ENCODE results near the gene ZP1. TPM values are rescaled to one million over a fixed set of nuclear protein-coding genes. Genes with fewer than 3 reads are reported as not detected.

The ZP1 gene
- total RNA-seq, 2 experiments from 2014 or later: 0.20 TPM; not detected in 1

DNA sequence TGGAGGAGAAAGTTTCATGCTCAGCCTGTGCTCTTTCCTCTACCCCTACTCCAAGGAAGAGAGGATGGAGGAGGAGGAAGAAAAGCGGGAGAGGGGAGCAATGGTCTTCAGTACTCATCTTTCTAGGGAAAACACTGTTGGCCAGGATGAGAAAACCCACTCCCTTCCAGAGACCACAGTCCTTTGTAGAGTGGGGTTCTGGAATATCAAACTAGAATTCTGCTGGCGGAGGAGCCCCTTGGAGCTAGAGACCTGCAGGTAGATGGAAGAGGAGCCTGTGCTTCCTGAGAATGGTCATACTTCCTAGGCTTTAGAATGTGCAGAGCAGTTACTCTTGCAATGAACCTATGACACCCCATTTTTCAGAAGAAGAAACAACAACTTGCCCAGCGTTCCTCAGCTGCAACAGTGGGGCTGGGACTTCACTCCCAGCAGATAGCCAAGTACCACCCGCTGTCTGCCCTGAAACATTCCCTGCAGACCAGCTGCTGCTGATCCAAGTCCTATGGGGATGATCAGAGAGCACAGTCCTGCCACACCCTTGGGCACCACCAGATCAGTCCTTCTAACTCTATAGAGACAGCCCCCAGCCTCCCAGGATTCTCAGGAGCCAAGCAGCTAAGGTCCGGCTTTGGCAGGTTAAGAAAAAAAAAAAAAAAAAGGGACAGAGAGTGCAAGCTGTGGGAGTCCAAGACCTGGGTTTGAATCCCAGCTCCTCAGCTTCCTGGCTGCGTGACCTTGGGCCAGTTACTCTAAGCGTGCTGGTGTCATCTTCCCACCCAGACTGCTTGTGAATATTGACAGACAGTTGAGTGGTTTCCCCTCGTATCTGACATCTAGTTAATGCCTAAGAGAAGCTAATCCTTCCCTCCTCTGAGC, 12.3 kb upstream of the ZP1 start:
- TF ChIP-seq, protein P1, sequence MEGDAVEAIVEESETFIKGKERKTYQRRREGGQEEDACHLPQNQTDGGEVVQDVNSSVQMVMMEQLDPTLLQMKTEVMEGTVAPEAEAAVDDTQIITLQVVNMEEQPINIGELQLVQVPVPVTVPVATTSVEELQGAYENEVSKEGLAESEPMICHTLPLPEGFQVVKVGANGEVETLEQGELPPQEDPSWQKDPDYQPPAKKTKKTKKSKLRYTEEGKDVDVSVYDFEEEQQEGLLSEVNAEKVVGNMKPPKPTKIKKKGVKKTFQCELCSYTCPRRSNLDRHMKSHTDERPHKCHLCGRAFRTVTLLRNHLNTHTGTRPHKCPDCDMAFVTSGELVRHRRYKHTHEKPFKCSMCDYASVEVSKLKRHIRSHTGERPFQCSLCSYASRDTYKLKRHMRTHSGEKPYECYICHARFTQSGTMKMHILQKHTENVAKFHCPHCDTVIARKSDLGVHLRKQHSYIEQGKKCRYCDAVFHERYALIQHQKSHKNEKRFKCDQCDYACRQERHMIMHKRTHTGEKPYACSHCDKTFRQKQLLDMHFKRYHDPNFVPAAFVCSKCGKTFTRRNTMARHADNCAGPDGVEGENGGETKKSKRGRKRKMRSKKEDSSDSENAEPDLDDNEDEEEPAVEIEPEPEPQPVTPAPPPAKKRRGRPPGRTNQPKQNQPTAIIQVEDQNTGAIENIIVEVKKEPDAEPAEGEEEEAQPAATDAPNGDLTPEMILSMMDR (IDR thresholded peaks at IDR 0.05): no peak
- intact Hi-C loops (cut with DNase I, micrococcal nuclease): no loop called here
- Histone ChIP-seq H3K27ac (ENCODE audit: low read depth in 1 of 2, low read length in 2 of 2) (no peak overlapping the region), H3K9me3 (ENCODE audit: control insufficient read depth in 1 of 2, insufficient read depth in 1 of 2, low read length in 2 of 2) (peaks cover 0 to 5% of the 10 kb centered on the region in 2 experiments), H3K4me3 (ENCODE audit: low read length) (peak overlapping the region; percentile 7), H3K36me3 (ENCODE audit: insufficient read depth, low read length) (peaks cover 18% of the 10 kb centered on the region), H3K4me1 (ENCODE audit: insufficient read depth, low read length) (peaks cover 11% of the 10 kb centered on the region), H3K27me3 (ENCODE audit: control insufficient read depth in 1 of 2, insufficient read depth in 2 of 2, low read length in 2 of 2) (no peaks in the 10 kb centered on the region)
- DNase-seq (no peak), ATAC-seq (ENCODE audit: poor library complexity) (no peak)
- Mint-ChIP-seq H3K27me3 (no peaks in the 10 kb centered on the region), H3K27ac (peak overlapping the region; percentile 32), H3K4me1 (ENCODE audit: low read depth) (peaks cover 20% of the 10 kb centered on the region), H3K36me3 (ENCODE audit: low read depth) (peaks cover 21% of the 10 kb centered on the region), H3K9me3 (no peaks in the 10 kb centered on the region), H3K4me3 (peak overlapping the region; percentile 48)
- CTCF ChIA-PET: no interaction called here
- POLR2A ChIA-PET: interaction anchor here (0.9 kb wide), 1 partner anchor 12 kb away, joined by 3 read pairs; no protein-coding TSS in a partner anchor

DNA sequence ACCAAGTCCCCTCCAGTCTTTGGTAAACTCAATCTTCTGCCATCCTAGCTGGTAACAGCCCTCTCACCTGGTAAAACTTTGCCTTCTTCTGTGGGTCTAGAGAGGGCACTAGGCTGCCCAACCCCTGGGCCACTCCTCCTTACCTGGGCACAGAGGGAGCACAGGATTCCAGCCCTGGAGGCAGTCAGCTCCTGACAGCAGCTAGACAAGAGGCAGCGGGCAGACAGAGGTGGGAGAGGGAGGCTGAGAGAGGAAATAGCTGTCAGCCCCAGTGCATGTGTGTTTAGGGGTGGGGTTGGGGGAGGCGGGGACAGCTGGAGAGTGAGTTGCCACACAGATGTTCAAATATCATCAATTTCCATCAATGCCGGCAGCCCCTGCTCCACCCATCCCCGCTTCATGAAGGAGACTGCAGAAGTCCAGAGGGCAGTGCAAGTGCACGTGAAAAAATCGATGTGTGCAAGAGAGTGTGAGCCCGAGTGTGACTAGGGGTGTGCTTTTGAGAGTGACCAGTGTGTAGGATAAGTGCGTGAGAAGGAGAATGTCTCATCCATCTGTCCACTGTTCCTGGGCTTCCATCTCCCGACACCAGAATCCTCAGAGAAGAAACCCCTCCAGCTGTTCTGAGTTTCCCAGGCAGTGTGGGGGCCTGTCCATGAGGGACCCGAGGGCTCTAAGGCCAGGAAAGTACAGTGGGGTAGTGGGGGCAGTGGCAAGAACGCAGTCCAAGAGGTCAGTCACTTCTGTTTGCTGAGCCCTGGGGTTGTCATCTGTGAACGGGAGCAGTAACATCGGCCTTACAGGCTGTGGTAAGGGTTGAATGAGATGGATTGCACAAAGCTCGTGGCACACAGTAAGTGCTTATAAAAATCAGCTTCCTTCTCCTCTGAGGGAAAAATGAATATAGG, 11.4 kb upstream of the ZP1 start, which contains the start of gene PTGDR2:
TSS of gene PTGDR2 (minus strand) at position 225 of the 908 bp plus-strand sequence. CDS start 2,228 bp downstream, outside the sequence.
- Mint-ChIP-seq H3K4me1 (ENCODE audit: low read depth) (peaks cover 20% of the 10 kb centered on the region), H3K27ac (peak within 1 kb of the TSS; percentile 32), H3K9me3 (no peaks in the 10 kb centered on the region), H3K27me3 (no peaks in the 10 kb centered on the region), H3K36me3 (ENCODE audit: low read depth) (peaks cover 13% of the 10 kb centered on the region), H3K4me3 (peak within 1 kb of the TSS; percentile 48)
- Histone ChIP-seq H3K27ac (ENCODE audit: low read depth in 1 of 2, low read length in 2 of 2) (no peak within 1 kb of the TSS), H3K4me3 (ENCODE audit: low read length) (peak within 1 kb of the TSS; percentile 7), H3K4me1 (ENCODE audit: insufficient read depth, low read length) (peaks cover 11% of the 10 kb centered on the region), H3K27me3 (ENCODE audit: control insufficient read depth in 1 of 2, insufficient read depth in 2 of 2, low read length in 2 of 2) (no peaks in the 10 kb centered on the region), H3K36me3 (ENCODE audit: insufficient read depth, low read length) (peaks cover 10% of the 10 kb centered on the region), H3K9me3 (ENCODE audit: control insufficient read depth in 1 of 2, insufficient read depth in 1 of 2, low read length in 2 of 2) (peaks cover 0 to 5% of the 10 kb centered on the region in 2 experiments)
- ChIA-PET POLR2A (interaction anchor here (0.9 kb wide), 1 partner anchor 13 kb away, joined by 3 read pairs; no protein-coding TSS in a partner anchor), CTCF (no interaction called here)
- TF ChIP-seq, protein P1 (IDR thresholded peaks at IDR 0.05): no peak
- ATAC-seq (ENCODE audit: poor library complexity) (peak; percentile 44), DNase-seq (no peak)
- intact Hi-C loops (cut with DNase I, micrococcal nuclease): no loop called here

DNA sequence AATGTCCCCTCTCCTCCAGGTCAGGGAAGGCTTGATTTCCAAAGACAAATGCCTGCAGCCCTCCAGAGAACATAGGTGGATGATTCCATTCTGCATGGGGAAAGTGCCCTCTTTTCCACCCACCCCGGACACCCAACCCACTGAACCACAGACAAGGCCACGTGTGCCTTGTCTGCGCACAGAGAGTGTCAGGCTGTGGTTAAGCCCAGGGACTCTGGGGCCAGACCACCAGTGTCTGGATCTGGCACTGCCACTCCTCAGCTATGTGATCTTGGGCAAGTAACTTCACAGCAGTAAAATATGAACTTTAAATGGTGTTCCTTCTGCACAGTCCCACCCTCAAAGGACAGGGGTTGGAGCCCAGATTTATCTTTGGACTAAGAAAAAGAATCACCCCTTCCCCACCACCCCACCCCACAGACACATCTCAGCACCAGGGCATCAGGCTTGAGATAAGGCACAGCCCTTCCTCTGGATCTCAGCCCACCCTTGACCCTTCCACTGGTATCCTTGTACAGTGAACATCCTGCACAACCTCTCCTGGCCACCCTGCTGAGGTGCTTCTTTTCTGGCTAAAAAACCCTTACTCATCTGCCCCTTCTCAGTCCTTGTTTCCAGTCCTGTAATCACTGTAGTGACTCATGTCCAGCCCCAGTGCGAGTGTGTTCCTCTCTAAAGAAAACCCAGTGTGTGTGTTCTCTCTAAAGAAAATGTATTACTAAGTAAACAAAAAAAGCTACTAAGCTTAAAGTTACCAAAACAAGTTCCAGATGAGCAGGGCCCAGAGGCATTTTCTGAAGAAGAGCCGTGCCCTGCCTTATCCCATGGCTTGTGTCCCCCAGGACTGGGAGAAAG, 9.7 kb upstream of the ZP1 start:
- Mint-ChIP-seq H3K27me3 (no peaks in the 10 kb centered on the region), H3K9me3 (no peaks in the 10 kb centered on the region), H3K4me3 (no peak overlapping the region), H3K36me3 (ENCODE audit: low read depth) (no peaks in the 10 kb centered on the region), H3K27ac (no peak overlapping the region), H3K4me1 (ENCODE audit: low read depth) (peaks cover 20% of the 10 kb centered on the region)
- POLR2A ChIA-PET: no interaction called here
- H3K27ac ChIP-seq (ENCODE audit: low read depth in 1 of 2, low read length in 2 of 2): no peak overlapping the region
- H3K4me1 ChIP-seq (ENCODE audit: insufficient read depth, low read length): peaks cover 11% of the 10 kb centered on the region
- intact Hi-C loops (cut with DNase I, micrococcal nuclease): no loop called here
- H3K27me3 ChIP-seq (ENCODE audit: control insufficient read depth in 1 of 2, insufficient read depth in 2 of 2, low read length in 2 of 2): no peaks in the 10 kb centered on the region
- TF ChIP-seq, protein P1 (IDR thresholded peaks at IDR 0.05): no peak
- CTCF ChIA-PET: no interaction called here
- no peak for DNase-seq
- H3K4me3 ChIP-seq (ENCODE audit: low read length): no peak overlapping the region
- H3K36me3 ChIP-seq (ENCODE audit: insufficient read depth, low read length): no peaks in the 10 kb centered on the region
- H3K9me3 ChIP-seq (ENCODE audit: control insufficient read depth in 1 of 2, insufficient read depth in 1 of 2, low read length in 2 of 2): peaks cover 0 to 5% of the 10 kb centered on the region in 2 experiments
- ATAC-seq (ENCODE audit: poor library complexity): no peak

Measured in CD4-positive, alpha-beta T cell (primary cell).